Upper lobe of left lung (tissue), 4 donors: Measurements from ENCODE around the gene GTPBP1.

Experiments
- CTCF ChIP-seq, 6 experiments: fragments of 450-650 bp in 4 of 6; fragments of 200-600 bp in 2 of 6; sonication (generic) in 2 of 6; IDR thresholded peaks; one replicate each; pipeline ENCODE4 v1.5.1; 2016 to 2019; ENCODE audit warnings: antibody characterized with exemption in 6 of 6
- EP300 ChIP-seq, 4 donors: sonication (generic); formaldehyde crosslinking; IDR thresholded peaks; one replicate each; pipeline ENCODE4 v1.5.1; 2017; ENCODE audit warnings: antibody characterized with exemption in 4 of 4, control low read depth in 2 of 4

- TF ChIP-seq CTCF (IDR thresholded peaks at IDR 0.05) (no peak), EP300 (IDR thresholded peaks at IDR 0.05) (no peak)
These were observed 50.3 kb downstream of the GTPBP1 start, which contains the start of gene SUN2 for GRCh38 chr22:38755911-38756532.
